H7 (cell line): ENCODE data around the gene MYOZ2. TPM values are rescaled to one million over a fixed set of nuclear protein-coding genes. Genes with fewer than 3 reads are reported as not detected.

Experiments
- DNase-seq: peaks from one replicate; pipeline ENCODE4 v3.0.0; 2012
- H3K27me3 ChIP-seq: 2 replicates; pipeline ENCODE4 v1.6.0; 2011; ENCODE audit warnings: mild to moderate bottlenecking, low read length; ENCODE audit not compliant: control insufficient read depth, insufficient read depth
- H3K36me3 ChIP-seq: replicated peaks from 2 replicates; pipeline ENCODE4 v1.5.1; 2011; ENCODE audit warnings: low read length; ENCODE audit not compliant: control insufficient read depth, insufficient read depth
- H3K4me3 ChIP-seq: 2 replicates; pipeline ENCODE4 v1.5.1; 2011; ENCODE audit warnings: low read depth, mild to moderate bottlenecking, control low read depth, low read length, moderate library complexity; ENCODE audit not compliant: insufficient read depth
- total RNA-seq: library from RNA; depleted of rRNA; stranded (reverse); fragments of >200 nt; shearing (Covaris generic); gene quantifications from 2 replicates; pipeline ENCODE4 v1.2.3, GENCODE V29; 2014

MYOZ2 gene
- total RNA-seq, 1 experiment from 2014 or later = not detected

GRCh38 chr4:119113033-119113655 is 22.5 kb upstream of the MYOZ2 start:
- DNase-seq = no peak
- H3K27me3 ChIP-seq = no peaks in the 10 kb centered on the region
- H3K4me3 ChIP-seq = no peak overlapping the region
- H3K36me3 ChIP-seq = no peaks in the 10 kb centered on the region

- no peak for DNase-seq
- H3K36me3 ChIP-seq = no peaks in the 10 kb centered on the region
- H3K4me3 ChIP-seq = no peak overlapping the region
- no peaks in the 10 kb centered on the region for H3K27me3 ChIP-seq
Measured at GRCh38 chr4:119116021-119116420, 19.6 kb upstream of the MYOZ2 start.

GRCh38 chr4:119116925-119117900 is 18.4 kb upstream of the MYOZ2 start:
- H3K36me3 ChIP-seq = no peaks in the 10 kb centered on the region
- no peak overlapping the region for H3K4me3 ChIP-seq
- DNase-seq = no peak
- H3K27me3 ChIP-seq = no peaks in the 10 kb centered on the region

GRCh38 chr4:119118397-119118796 is 17.2 kb upstream of the MYOZ2 start:
- Histone ChIP-seq H3K4me3 (no peak overlapping the region), H3K36me3 (no peaks in the 10 kb centered on the region), H3K27me3 (no peaks in the 10 kb centered on the region)
- no peak for DNase-seq

- H3K27me3 ChIP-seq = no peaks in the 10 kb centered on the region
- H3K36me3 ChIP-seq = no peaks in the 10 kb centered on the region
- no peak for DNase-seq
- H3K4me3 ChIP-seq = no peak overlapping the region
Measured at GRCh38 chr4:119124352-119124751, 11.3 kb upstream of the MYOZ2 start.

- H3K36me3 ChIP-seq = no peaks in the 10 kb centered on the region
- no peak overlapping the region for H3K4me3 ChIP-seq
- no peaks in the 10 kb centered on the region for H3K27me3 ChIP-seq
- DNase-seq = no peak
Measured at GRCh38 chr4:119125931-119126330, 9.7 kb upstream of the MYOZ2 start.

GRCh38 chr4:119128148-119128547 is 7.5 kb upstream of the MYOZ2 start:
- Histone ChIP-seq H3K27me3 (no peaks in the 10 kb centered on the region), H3K4me3 (no peak overlapping the region), H3K36me3 (no peaks in the 10 kb centered on the region)
- DNase-seq = no peak

GRCh38 chr4:119130365-119131065 is 5.1 kb upstream of the MYOZ2 start:
- Histone ChIP-seq H3K36me3 (no peaks in the 10 kb centered on the region), H3K4me3 (no peak overlapping the region), H3K27me3 (no peaks in the 10 kb centered on the region)
- DNase-seq = no peak

- Histone ChIP-seq H3K36me3 (no peaks in the 10 kb centered on the region), H3K27me3 (no peaks in the 10 kb centered on the region), H3K4me3 (no peak overlapping the region)
- no peak for DNase-seq
Measured at GRCh38 chr4:119131164-119131563, 4.5 kb upstream of the MYOZ2 start.

- no peak overlapping the region for H3K4me3 ChIP-seq
- DNase-seq = no peak
- H3K27me3 ChIP-seq = no peaks in the 10 kb centered on the region
- H3K36me3 ChIP-seq = no peaks in the 10 kb centered on the region
Measured at GRCh38 chr4:119132306-119132705, 3.3 kb upstream of the MYOZ2 start.

- no peak for DNase-seq
Measured at GRCh38 chr4:119136546-119136945, 914 bp downstream of the MYOZ2 start.

GRCh38 chr4:119138046-119138445 is 2.4 kb downstream of the MYOZ2 start:
- peak; percentile 31 for DNase-seq
- Histone ChIP-seq H3K27me3 (no peaks in the 10 kb centered on the region), H3K36me3 (no peaks in the 10 kb centered on the region), H3K4me3 (no peak overlapping the region)

More at GRCh38 chr4:119136546-119136945, 914 bp downstream of the MYOZ2 start:
- no peaks in the 10 kb centered on the region for H3K36me3 ChIP-seq
- H3K4me3 ChIP-seq = no peak overlapping the region
- H3K27me3 ChIP-seq = no peaks in the 10 kb centered on the region

- no peaks in the 10 kb centered on the region for H3K27me3 ChIP-seq
- H3K36me3 ChIP-seq = no peaks in the 10 kb centered on the region
- DNase-seq = no peak
- H3K4me3 ChIP-seq = no peak overlapping the region
Measured at GRCh38 chr4:119139311-119139710, 3.7 kb downstream of the MYOZ2 start.

GRCh38 chr4:119139822-119140252 is 4.2 kb downstream of the MYOZ2 start:
- no peak for DNase-seq

More at GRCh38 chr4:119139822-119140252, 4.2 kb downstream of the MYOZ2 start:
- Histone ChIP-seq H3K27me3 (no peaks in the 10 kb centered on the region), H3K4me3 (no peak overlapping the region), H3K36me3 (no peaks in the 10 kb centered on the region)
